HFFc6 (cell line): ENCODE data around the gene IL16. TPM values are rescaled to one million over a fixed set of nuclear protein-coding genes. Genes with fewer than 3 reads are reported as not detected.
"Not testable (repeated sequence)": the region's sequence is repeated elsewhere in the genome, so short reads cannot be mapped to it uniquely, and the experiment has no call there.

Experiments
- DNase-seq: peaks from one replicate; pipeline ENCODE4 v3.0.0-alpha.2; 2018
- H3K27ac Mint-ChIP-seq: 2 replicates; pipeline ENCODE4 v1.8.0; 2020; ENCODE audit warnings: mild to moderate bottlenecking, mixed read lengths
- H3K27me3 Mint-ChIP-seq: 2 replicates; pipeline ENCODE4 v1.8.0; 2021; ENCODE audit warnings: mild to moderate bottlenecking, moderate library complexity, mixed read lengths; ENCODE audit not compliant: insufficient read depth
- H3K36me3 Mint-ChIP-seq: 2 replicates; pipeline ENCODE4 v1.8.0; 2021; ENCODE audit warnings: low read depth, mixed read lengths
- H3K4me1 Mint-ChIP-seq: 2 replicates; pipeline ENCODE4 v1.8.0; 2020; ENCODE audit warnings: low read depth, mixed read lengths
- H3K4me3 Mint-ChIP-seq: 2 replicates; pipeline ENCODE4 v1.8.0; 2020; ENCODE audit warnings: mild to moderate bottlenecking, moderate library complexity, mixed read lengths
- H3K9me3 Mint-ChIP-seq: 2 replicates; pipeline ENCODE4 v1.8.0; 2020; ENCODE audit warnings: mild to moderate bottlenecking, mixed read lengths
- total RNA-seq, 6 experiments: library from RNA; stranded (reverse); fragmentation: NEBNext Ultra II Directional; extraction: Animal tissue kit (Norgen Biotek cat#: 25700); gene quantifications; 2 replicates in 1 of 6; 3 replicates in 5 of 6; pipeline ENCODE4 v1.2.3, GENCODE V29; 2021
- TF ChIP-seq, protein P1 (sequence below): fragments of 200-600 bp; sonication (generic); IDR thresholded peaks from 2 replicates; pipeline ENCODE4 v1.5.0; 2021; ENCODE audit warnings: antibody characterized with exemption, mild to moderate bottlenecking

The IL16 gene
- total RNA-seq, 6 experiments from 2014 or later: not detected

DNA sequence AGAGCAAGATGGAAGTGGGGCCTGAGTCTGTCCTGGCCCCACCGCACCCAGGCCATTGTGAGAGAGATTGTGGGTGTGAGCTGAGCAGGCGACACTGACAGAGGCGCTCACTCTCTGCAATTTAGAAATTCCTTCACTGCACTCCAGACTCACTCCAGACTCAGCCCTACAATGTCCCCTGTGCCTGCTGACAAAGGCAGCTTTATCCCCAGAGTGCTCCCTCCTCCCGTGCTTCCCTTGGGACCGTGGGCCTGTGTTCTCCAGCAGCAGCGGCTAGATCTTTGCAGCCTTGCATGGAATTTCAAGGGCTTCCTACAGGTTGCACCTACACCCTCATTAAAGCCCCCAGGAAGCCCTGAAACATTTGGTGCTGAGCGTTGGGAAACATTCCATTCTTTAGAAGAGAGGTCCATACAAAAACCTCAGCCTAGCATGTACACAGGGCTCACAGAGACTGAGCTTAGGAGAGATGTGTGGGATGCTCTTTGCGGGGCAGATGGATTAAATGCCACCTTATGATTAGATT, 1.3 kb upstream of the IL16 start:
- no peak overlapping the region for H3K27ac Mint-ChIP-seq
- peaks cover 9% of the 10 kb centered on the region for H3K4me1 Mint-ChIP-seq
- no peaks in the 10 kb centered on the region for H3K9me3 Mint-ChIP-seq
- TF ChIP-seq, protein P1, sequence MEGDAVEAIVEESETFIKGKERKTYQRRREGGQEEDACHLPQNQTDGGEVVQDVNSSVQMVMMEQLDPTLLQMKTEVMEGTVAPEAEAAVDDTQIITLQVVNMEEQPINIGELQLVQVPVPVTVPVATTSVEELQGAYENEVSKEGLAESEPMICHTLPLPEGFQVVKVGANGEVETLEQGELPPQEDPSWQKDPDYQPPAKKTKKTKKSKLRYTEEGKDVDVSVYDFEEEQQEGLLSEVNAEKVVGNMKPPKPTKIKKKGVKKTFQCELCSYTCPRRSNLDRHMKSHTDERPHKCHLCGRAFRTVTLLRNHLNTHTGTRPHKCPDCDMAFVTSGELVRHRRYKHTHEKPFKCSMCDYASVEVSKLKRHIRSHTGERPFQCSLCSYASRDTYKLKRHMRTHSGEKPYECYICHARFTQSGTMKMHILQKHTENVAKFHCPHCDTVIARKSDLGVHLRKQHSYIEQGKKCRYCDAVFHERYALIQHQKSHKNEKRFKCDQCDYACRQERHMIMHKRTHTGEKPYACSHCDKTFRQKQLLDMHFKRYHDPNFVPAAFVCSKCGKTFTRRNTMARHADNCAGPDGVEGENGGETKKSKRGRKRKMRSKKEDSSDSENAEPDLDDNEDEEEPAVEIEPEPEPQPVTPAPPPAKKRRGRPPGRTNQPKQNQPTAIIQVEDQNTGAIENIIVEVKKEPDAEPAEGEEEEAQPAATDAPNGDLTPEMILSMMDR: no peak
- no peaks in the 10 kb centered on the region for H3K36me3 Mint-ChIP-seq
- H3K27me3 Mint-ChIP-seq: peaks cover 7% of the 10 kb centered on the region
- no peak overlapping the region for H3K4me3 Mint-ChIP-seq
- DNase-seq: no peak

DNA sequence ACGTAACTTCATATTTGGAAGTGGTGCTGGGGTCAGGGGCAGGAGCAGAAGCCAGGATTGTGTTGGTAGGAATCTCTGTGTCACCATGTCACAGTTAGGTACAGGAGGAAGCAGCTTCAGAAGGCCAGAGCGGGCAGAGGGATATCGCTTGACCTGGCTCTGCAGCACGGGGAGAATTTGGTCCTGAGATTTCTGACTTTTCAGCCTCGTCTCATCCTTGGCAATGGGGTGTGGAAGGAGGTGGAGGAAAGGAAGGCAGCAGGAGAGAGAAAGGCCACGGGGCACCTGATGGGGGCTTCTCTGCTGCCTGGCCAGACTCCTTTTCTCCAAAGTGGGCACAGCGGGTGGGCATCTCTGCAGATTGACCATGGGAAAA, 564 bp downstream of the IL16 start:
- Mint-ChIP-seq H3K36me3 (no peaks in the 10 kb centered on the region), H3K4me1 (no peaks in the 10 kb centered on the region), H3K27ac (no peak overlapping the region), H3K4me3 (no peak overlapping the region), H3K27me3 (peaks cover 7% of the 10 kb centered on the region), H3K9me3 (no peaks in the 10 kb centered on the region)
- DNase-seq: no peak
- TF ChIP-seq, protein P1: no peak

DNA sequence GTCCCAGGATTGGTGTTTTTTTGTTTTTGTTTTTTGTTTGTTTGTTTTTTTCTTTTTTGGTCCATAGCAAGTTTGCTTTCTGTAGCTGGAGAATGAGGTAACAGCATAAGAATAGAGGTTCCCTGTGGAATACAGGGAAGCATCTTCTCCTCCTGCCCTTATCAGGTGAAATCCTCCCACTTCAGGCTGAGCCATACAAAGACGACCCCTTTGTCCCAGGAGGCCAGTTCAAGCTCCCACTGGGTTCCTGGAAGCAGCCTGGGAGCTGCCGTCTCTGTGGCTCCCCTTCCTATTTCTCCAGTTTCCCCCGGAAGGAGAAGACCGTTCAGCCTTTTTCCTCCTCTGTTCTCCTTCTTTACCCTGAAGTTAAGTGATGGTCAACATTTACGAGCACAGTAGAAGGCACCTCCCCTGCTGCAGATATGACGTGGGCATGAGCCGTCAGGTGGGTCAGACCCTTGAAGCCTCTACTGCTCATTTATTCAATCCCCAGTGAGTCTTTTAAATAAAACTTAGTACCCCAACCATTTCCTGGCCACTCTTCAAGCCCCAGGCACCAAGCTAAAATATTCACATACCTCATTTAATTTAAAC, 1.1 kb downstream of the IL16 start:
- Mint-ChIP-seq H3K4me1 (no peaks in the 10 kb centered on the region), H3K4me3 (no peak overlapping the region), H3K9me3 (no peaks in the 10 kb centered on the region), H3K27ac (no peak overlapping the region), H3K36me3 (no peaks in the 10 kb centered on the region), H3K27me3 (peaks cover 6% of the 10 kb centered on the region)
- no peak for DNase-seq
- TF ChIP-seq, protein P1: no peak

DNA sequence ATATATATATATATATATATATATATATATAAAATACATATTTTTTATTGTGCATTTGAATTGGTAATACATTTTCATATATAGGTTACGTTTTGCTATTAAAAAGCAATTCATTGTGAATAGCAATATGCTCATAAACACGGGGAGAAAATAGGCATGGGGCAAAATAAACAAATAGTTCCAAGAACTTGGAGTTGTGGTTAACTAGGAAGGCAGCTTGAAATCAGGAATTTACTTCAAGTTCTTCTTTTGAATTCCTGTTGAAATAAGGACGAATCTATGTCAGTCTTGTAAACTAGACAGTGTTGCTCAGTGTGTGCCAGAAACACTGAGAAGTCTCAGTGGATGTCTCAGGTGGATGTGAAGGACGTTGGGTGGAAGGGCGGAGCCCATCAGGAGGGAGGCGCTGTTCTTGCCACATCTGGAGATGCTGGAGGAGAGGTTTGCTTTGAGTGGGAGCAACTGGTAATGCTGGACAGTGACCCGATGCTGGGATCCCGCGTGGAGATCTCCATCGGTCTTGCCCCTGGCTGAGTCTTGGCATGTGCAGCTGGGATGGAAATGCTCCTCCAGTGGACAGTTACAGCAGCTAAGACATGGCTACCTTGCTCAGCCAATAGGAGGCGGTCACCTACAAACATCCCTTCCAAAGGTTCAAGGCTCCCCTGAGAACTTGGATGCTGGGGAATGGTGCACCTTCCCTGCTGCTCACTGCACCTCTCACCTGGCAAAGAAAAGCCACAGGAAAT, 2.5 kb downstream of the IL16 start:
- TF ChIP-seq, protein P1: no peak
- no peaks in the 10 kb centered on the region for H3K9me3 Mint-ChIP-seq
- no peaks in the 10 kb centered on the region for H3K4me1 Mint-ChIP-seq
- peaks cover 3% of the 10 kb centered on the region for H3K27me3 Mint-ChIP-seq
- H3K36me3 Mint-ChIP-seq: no peaks in the 10 kb centered on the region
- no peak overlapping the region for H3K27ac Mint-ChIP-seq
- no peak for DNase-seq
- H3K4me3 Mint-ChIP-seq: no peak overlapping the region

DNA sequence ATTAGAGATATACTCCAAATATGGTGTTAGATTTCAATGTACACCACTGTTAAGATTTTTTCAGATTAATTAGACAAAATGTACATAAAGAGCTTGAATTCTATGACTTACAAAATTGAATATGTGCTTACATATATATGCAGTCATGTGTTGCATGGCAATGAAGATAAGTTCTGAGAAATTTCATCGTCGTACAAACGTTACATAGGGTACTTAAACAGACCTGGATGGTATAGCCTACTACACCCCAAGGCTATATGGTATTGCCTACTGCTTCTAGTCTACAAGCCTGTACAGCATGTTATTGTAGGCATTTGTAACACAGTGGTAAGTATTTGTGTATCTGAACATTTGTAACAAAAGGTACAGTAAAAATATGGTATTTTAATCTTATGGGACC, 9.3 kb downstream of the IL16 start:
- H3K27me3 Mint-ChIP-seq: peaks cover 6% of the 10 kb centered on the region
- TF ChIP-seq, protein P1: no peak
- no peak for DNase-seq
- H3K27ac Mint-ChIP-seq: no peak overlapping the region
- H3K36me3 Mint-ChIP-seq: no peaks in the 10 kb centered on the region
- H3K9me3 Mint-ChIP-seq: no peaks in the 10 kb centered on the region
- no peak overlapping the region for H3K4me3 Mint-ChIP-seq
- no peaks in the 10 kb centered on the region for H3K4me1 Mint-ChIP-seq

DNA sequence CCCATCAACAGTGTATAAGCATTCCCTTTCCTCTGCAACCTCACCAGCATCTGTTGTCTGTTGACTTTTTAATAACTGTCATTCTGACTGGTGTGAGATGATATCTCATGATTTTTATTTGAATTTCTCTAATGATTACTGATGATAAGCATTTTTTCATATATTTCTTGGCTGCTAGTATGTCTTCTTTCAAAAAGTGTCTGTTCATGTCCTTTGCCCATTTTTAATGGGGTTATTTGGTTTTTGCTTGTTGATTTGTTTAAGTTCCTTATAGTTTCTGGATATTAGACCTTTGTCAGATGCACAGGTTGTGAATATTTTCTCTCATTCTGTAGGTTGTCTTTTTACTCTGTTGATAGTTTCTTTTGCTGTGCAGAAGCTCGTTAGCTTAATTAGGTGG, 11.3 kb downstream of the IL16 start:
- H3K4me3 Mint-ChIP-seq, DNase-seq, H3K36me3 Mint-ChIP-seq, H3K9me3 Mint-ChIP-seq, H3K27ac Mint-ChIP-seq, H3K27me3 Mint-ChIP-seq, H3K4me1 Mint-ChIP-seq: not testable (repeated sequence)
